GM23338 (cell line): ENCODE results near the gene TSC22D1. TPM values are rescaled to one million over a fixed set of nuclear protein-coding genes. Genes with fewer than 3 reads are reported as not detected.

Source experiments
- ATAC-seq: fragments of 200-7000 bp; cut with Tn5 transposase; 3 replicates; pipeline ENCODE4 v1.9.1; 2020
- DNase-seq: peaks from one replicate; pipeline ENCODE4 v3.0.0-alpha.2; 2015; ENCODE audit warnings: low spot score
- H2AFZ ChIP-seq: fragments of 200-600 bp; sonication (generic); 2 replicates; pipeline ENCODE4 v1.8.0; 2016; ENCODE audit warnings: antibody characterized with exemption, mild to moderate bottlenecking, moderate library complexity
- H3F3A ChIP-seq: fragments of 200-600 bp; sonication (generic); replicated peaks from 2 replicates; pipeline ENCODE4 v1.8.0; 2017; ENCODE audit warnings: antibody characterized with exemption, mixed run types, low read depth
- H3K27ac ChIP-seq: fragments of 200-600 bp; sonication (generic); 2 replicates; pipeline ENCODE4 v1.6.1; 2016; ENCODE audit warnings: low read depth
- H3K27me3 ChIP-seq: fragments of 200-600 bp; sonication (generic); 2 replicates; pipeline ENCODE4 v1.8.0; 2016; ENCODE audit warnings: mild to moderate bottlenecking, mixed run types, moderate library complexity; ENCODE audit not compliant: insufficient read depth
- H3K36me3 ChIP-seq: fragments of 200-600 bp; sonication (generic); 2 replicates; pipeline ENCODE4 v1.8.0; 2016; ENCODE audit warnings: mild to moderate bottlenecking; ENCODE audit not compliant: insufficient read depth
- H3K4me1 ChIP-seq: fragments of 200-600 bp; sonication (generic); 2 replicates; pipeline ENCODE4 v1.8.0; 2016; ENCODE audit warnings: mild to moderate bottlenecking, moderate library complexity; ENCODE audit not compliant: insufficient read depth
- H3K4me2 ChIP-seq: fragments of 200-600 bp; sonication (generic); 2 replicates; pipeline ENCODE4 v1.7.1; 2017; ENCODE audit warnings: mixed run types
- H3K4me3 ChIP-seq: fragments of 200-600 bp; sonication (generic); 2 replicates; pipeline ENCODE4 v1.6.1; 2016; ENCODE audit warnings: mixed run types
- H3K79me2 ChIP-seq: fragments of 200-600 bp; sonication (generic); replicated peaks from 2 replicates; pipeline ENCODE4 v1.8.0; 2017; ENCODE audit warnings: mild to moderate bottlenecking; ENCODE audit not compliant: insufficient read depth
- H3K9me2 ChIP-seq: fragments of 200-600 bp; sonication (generic); 2 replicates; pipeline ENCODE4 v1.8.0; 2017; ENCODE audit not compliant: insufficient read depth
- H4K20me1 ChIP-seq: fragments of 200-600 bp; sonication (generic); replicated peaks from 2 replicates; pipeline ENCODE4 v1.8.0; 2017; ENCODE audit warnings: mild to moderate bottlenecking; ENCODE audit not compliant: insufficient read depth
- H3K27ac Mint-ChIP-seq: 2 replicates; pipeline ENCODE4 v1.8.0; 2020; ENCODE audit warnings: inconsistent platforms, mild to moderate bottlenecking, moderate library complexity, mixed read lengths
- H3K27me3 Mint-ChIP-seq: 3 replicates; pipeline ENCODE4 v1.8.0; 2022; ENCODE audit warnings: low read depth, mild to moderate bottlenecking, moderate library complexity, mixed read lengths, inconsistent platforms; ENCODE audit not compliant: insufficient read depth, poor library complexity
- H3K36me3 Mint-ChIP-seq: 3 replicates; pipeline ENCODE4 v1.8.0; 2021; ENCODE audit warnings: low read depth, mild to moderate bottlenecking, inconsistent platforms, moderate library complexity, mixed read lengths
- H3K4me1 Mint-ChIP-seq: 3 replicates; pipeline ENCODE4 v1.8.0; 2020; ENCODE audit warnings: mild to moderate bottlenecking, inconsistent platforms, mixed read lengths
- H3K4me3 Mint-ChIP-seq: 3 replicates; pipeline ENCODE4 v1.8.0; 2021; ENCODE audit warnings: moderate library complexity, mild to moderate bottlenecking, inconsistent platforms, mixed read lengths
- H3K9me3 Mint-ChIP-seq: 3 replicates; pipeline ENCODE4 v1.8.0; 2020; ENCODE audit warnings: moderate library complexity, mild to moderate bottlenecking, inconsistent platforms, mixed read lengths
- CREB1 ChIP-seq: fragments of 250-450 bp; sonication (Bioruptor Pico); IDR thresholded peaks from 2 replicates; pipeline ENCODE4 v1.5.0; 2020; ENCODE audit warnings: low read depth, mild to moderate bottlenecking, moderate library complexity
- EZH2 ChIP-seq: fragments of 200-600 bp; sonication (generic); IDR thresholded peaks from one replicate; pipeline ENCODE4 v1.8.0; 2017; ENCODE audit warnings: antibody characterized with exemption, mild to moderate bottlenecking, low read depth; ENCODE audit not compliant: unreplicated experiment
- EZH2phosphoT487 ChIP-seq: fragments of 200-600 bp; sonication (generic); IDR thresholded peaks from one replicate; pipeline ENCODE4 v1.8.1; 2018; ENCODE audit warnings: antibody characterized with exemption; ENCODE audit not compliant: unreplicated experiment
- JUNB ChIP-seq: IDR thresholded peaks from one replicate; pipeline ENCODE4 v1.6.1; 2016; ENCODE audit warnings: antibody characterized with exemption; ENCODE audit not compliant: unreplicated experiment
- NANOG ChIP-seq: IDR thresholded peaks from 2 replicates; pipeline ENCODE4 v1.6.1; 2016; ENCODE audit warnings: antibody characterized with exemption, borderline replicate concordance
- STAT1 ChIP-seq: IDR thresholded peaks from one replicate; pipeline ENCODE4 v1.6.1; 2016; ENCODE audit warnings: antibody characterized with exemption; ENCODE audit not compliant: unreplicated experiment
- ZNF114 ChIP-seq: fragments of 250-450 bp; sonication (Bioruptor Pico); IDR thresholded peaks from 2 replicates; pipeline ENCODE4 v1.5.0; 2020; ENCODE audit warnings: mild to moderate bottlenecking, moderate library complexity
- ZNF331 ChIP-seq: fragments of 250-450 bp; sonication (Bioruptor Pico); IDR thresholded peaks from 2 replicates; pipeline ENCODE4 v1.5.0; 2020; ENCODE audit warnings: low read depth, mild to moderate bottlenecking, moderate library complexity
- polyA plus RNA-seq: library from polyadenylated mRNA; unstranded; fragments of >200 nt; fragmentation: Nextera tagmentation; extraction: Ambion mirVana; gene quantifications from 2 replicates; pipeline ENCODE4 v1.2.1, GENCODE V29; 2016
- total RNA-seq: library from RNA; depleted of rRNA; stranded (reverse); fragments of >200 nt; shearing (Covaris generic); gene quantifications from 2 replicates; pipeline ENCODE4 v1.2.3, GENCODE V29; 2014
- TF ChIP-seq, protein P1 (sequence below): fragments of 250-450 bp; sonication (Bioruptor Pico); IDR thresholded peaks from 2 replicates; pipeline ENCODE4 v1.5.0; 2020; ENCODE audit warnings: mild to moderate bottlenecking, moderate library complexity
- TF ChIP-seq, protein P2 (sequence below): IDR thresholded peaks from 2 replicates; pipeline ENCODE4 v1.6.1; 2016; ENCODE audit warnings: antibody characterized with exemption
- TF ChIP-seq, protein P3 (sequence below): IDR thresholded peaks from one replicate; pipeline ENCODE4 v1.6.1; 2018; ENCODE audit warnings: antibody characterized with exemption; ENCODE audit not compliant: unreplicated experiment
- TF ChIP-seq, protein P4 (sequence below), 2 experiments: fragments of 200-600 bp in 1 of 2; sonication (generic) in 1 of 2; conservative IDR thresholded peaks; 2 replicates each; pipeline versions ENCODE4 v1.5.1 to v1.6.1; 2016 to 2017; ENCODE audit warnings: antibody characterized with exemption in 2 of 2, low read depth in 2 of 2, mild to moderate bottlenecking in 2 of 2, moderate library complexity in 1 of 2

The TSC22D1 gene
- total and polyA plus RNA-seq, 2 experiments from 2014 or later = 58.5 to 114 TPM

DNA sequence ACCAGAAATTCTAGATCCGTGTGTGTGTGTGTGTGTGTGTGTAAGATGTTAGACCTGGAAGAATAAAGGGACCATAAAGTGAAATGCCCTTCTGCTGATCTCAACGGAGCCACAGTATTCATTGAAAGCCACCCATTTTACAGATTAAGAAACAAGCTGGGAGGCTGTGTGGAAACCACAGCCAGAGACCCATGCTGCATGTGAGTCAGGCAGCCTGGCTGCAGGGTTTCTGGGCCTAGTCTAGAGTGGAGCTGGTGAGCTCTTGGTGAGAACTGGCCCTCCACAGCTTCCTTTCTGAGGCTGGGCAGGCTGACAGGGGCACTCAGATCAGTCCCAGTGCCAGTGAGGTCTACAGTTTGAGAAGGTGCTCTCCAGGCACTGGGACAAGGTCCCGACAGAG is 127.3 kb downstream of the TSC22D1 start:
- no peak overlapping the region for H3K4me3 ChIP-seq
- no peaks in the 10 kb centered on the region for H3K27me3 ChIP-seq
- H3K9me2 ChIP-seq = no peaks in the 10 kb centered on the region
- H3F3A ChIP-seq = no peaks in the 10 kb centered on the region
- peaks cover 5% of the 10 kb centered on the region for H3K27me3 Mint-ChIP-seq
- H3K4me1 ChIP-seq = no peaks in the 10 kb centered on the region
- H3K36me3 Mint-ChIP-seq = no peaks in the 10 kb centered on the region
- H3K9me3 Mint-ChIP-seq = no peaks in the 10 kb centered on the region
- peaks cover 27% of the 10 kb centered on the region for H3K79me2 ChIP-seq
- TF ChIP-seq EZH2 (no peak), CREB1 (CRISPR knock-in tag) (no peak), STAT1 (no peak), ZNF331 (no peak), JUNB (no peak), EZH2phosphoT487 (no peak), NANOG (no peak), ZNF114 (CRISPR knock-in tag) (no peak)
- TF ChIP-seq, protein P1, sequence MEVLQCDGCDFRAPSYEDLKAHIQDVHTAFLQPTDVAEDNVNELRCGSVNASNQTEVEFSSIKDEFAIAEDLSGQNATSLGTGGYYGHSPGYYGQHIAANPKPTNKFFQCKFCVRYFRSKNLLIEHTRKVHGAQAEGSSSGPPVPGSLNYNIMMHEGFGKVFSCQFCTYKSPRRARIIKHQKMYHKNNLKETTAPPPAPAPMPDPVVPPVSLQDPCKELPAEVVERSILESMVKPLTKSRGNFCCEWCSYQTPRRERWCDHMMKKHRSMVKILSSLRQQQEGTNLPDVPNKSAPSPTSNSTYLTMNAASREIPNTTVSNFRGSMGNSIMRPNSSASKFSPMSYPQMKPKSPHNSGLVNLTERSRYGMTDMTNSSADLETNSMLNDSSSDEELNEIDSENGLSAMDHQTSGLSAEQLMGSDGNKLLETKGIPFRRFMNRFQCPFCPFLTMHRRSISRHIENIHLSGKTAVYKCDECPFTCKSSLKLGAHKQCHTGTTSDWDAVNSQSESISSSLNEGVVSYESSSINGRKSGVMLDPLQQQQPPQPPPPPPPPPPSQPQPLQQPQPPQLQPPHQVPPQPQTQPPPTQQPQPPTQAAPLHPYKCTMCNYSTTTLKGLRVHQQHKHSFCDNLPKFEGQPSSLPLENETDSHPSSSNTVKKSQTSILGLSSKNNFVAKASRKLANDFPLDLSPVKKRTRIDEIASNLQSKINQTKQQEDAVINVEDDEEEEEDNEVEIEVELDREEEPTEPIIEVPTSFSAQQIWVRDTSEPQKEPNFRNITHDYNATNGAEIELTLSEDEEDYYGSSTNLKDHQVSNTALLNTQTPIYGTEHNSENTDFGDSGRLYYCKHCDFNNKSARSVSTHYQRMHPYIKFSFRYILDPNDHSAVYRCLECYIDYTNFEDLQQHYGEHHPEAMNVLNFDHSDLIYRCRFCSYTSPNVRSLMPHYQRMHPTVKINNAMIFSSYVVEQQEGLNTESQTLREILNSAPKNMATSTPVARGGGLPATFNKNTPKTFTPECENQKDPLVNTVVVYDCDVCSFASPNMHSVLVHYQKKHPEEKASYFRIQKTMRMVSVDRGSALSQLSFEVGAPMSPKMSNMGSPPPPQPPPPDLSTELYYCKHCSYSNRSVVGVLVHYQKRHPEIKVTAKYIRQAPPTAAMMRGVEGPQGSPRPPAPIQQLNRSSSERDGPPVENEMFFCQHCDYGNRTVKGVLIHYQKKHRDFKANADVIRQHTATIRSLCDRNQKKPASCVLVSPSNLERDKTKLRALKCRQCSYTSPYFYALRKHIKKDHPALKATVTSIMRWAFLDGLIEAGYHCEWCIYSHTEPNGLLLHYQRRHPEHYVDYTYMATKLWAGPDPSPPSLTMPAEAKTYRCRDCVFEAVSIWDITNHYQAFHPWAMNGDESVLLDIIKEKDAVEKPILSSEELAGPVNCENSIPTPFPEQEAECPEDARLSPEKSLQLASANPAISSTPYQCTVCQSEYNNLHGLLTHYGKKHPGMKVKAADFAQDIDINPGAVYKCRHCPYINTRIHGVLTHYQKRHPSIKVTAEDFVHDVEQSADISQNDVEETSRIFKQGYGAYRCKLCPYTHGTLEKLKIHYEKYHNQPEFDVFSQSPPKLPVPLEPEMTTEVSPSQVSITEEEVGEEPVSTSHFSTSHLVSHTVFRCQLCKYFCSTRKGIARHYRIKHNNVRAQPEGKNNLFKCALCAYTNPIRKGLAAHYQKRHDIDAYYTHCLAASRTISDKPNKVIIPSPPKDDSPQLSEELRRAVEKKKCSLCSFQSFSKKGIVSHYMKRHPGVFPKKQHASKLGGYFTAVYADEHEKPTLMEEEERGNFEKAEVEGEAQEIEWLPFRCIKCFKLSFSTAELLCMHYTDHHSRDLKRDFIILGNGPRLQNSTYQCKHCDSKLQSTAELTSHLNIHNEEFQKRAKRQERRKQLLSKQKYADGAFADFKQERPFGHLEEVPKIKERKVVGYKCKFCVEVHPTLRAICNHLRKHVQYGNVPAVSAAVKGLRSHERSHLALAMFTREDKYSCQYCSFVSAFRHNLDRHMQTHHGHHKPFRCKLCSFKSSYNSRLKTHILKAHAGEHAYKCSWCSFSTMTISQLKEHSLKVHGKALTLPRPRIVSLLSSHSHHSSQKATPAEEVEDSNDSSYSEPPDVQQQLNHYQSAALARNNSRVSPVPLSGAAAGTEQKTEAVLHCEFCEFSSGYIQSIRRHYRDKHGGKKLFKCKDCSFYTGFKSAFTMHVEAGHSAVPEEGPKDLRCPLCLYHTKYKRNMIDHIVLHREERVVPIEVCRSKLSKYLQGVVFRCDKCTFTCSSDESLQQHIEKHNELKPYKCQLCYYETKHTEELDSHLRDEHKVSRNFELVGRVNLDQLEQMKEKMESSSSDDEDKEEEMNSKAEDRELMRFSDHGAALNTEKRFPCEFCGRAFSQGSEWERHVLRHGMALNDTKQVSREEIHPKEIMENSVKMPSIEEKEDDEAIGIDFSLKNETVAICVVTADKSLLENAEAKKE (CRISPR knock-in tag) = no peak
- TF ChIP-seq, protein P2, sequence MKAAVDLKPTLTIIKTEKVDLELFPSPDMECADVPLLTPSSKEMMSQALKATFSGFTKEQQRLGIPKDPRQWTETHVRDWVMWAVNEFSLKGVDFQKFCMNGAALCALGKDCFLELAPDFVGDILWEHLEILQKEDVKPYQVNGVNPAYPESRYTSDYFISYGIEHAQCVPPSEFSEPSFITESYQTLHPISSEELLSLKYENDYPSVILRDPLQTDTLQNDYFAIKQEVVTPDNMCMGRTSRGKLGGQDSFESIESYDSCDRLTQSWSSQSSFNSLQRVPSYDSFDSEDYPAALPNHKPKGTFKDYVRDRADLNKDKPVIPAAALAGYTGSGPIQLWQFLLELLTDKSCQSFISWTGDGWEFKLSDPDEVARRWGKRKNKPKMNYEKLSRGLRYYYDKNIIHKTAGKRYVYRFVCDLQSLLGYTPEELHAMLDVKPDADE = no peak
- TF ChIP-seq, protein P3, sequence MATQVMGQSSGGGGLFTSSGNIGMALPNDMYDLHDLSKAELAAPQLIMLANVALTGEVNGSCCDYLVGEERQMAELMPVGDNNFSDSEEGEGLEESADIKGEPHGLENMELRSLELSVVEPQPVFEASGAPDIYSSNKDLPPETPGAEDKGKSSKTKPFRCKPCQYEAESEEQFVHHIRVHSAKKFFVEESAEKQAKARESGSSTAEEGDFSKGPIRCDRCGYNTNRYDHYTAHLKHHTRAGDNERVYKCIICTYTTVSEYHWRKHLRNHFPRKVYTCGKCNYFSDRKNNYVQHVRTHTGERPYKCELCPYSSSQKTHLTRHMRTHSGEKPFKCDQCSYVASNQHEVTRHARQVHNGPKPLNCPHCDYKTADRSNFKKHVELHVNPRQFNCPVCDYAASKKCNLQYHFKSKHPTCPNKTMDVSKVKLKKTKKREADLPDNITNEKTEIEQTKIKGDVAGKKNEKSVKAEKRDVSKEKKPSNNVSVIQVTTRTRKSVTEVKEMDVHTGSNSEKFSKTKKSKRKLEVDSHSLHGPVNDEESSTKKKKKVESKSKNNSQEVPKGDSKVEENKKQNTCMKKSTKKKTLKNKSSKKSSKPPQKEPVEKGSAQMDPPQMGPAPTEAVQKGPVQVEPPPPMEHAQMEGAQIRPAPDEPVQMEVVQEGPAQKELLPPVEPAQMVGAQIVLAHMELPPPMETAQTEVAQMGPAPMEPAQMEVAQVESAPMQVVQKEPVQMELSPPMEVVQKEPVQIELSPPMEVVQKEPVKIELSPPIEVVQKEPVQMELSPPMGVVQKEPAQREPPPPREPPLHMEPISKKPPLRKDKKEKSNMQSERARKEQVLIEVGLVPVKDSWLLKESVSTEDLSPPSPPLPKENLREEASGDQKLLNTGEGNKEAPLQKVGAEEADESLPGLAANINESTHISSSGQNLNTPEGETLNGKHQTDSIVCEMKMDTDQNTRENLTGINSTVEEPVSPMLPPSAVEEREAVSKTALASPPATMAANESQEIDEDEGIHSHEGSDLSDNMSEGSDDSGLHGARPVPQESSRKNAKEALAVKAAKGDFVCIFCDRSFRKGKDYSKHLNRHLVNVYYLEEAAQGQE = no peak
- TF ChIP-seq, protein P4, sequence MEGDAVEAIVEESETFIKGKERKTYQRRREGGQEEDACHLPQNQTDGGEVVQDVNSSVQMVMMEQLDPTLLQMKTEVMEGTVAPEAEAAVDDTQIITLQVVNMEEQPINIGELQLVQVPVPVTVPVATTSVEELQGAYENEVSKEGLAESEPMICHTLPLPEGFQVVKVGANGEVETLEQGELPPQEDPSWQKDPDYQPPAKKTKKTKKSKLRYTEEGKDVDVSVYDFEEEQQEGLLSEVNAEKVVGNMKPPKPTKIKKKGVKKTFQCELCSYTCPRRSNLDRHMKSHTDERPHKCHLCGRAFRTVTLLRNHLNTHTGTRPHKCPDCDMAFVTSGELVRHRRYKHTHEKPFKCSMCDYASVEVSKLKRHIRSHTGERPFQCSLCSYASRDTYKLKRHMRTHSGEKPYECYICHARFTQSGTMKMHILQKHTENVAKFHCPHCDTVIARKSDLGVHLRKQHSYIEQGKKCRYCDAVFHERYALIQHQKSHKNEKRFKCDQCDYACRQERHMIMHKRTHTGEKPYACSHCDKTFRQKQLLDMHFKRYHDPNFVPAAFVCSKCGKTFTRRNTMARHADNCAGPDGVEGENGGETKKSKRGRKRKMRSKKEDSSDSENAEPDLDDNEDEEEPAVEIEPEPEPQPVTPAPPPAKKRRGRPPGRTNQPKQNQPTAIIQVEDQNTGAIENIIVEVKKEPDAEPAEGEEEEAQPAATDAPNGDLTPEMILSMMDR (conservative IDR thresholded peaks at IDR 0.05; ENCODE audit: low read depth in 2 of 2) = no peak
- no peak overlapping the region for H2AFZ ChIP-seq
- ATAC-seq = no peak
- H3K27ac Mint-ChIP-seq = no peak overlapping the region
- DNase-seq = no peak
- no peaks in the 10 kb centered on the region for H3K36me3 ChIP-seq
- no peak overlapping the region for H3K4me3 Mint-ChIP-seq
- H3K4me2 ChIP-seq = no peak overlapping the region
- no peaks in the 10 kb centered on the region for H4K20me1 ChIP-seq
- H3K4me1 Mint-ChIP-seq = peaks cover 25% of the 10 kb centered on the region
- H3K27ac ChIP-seq = no peak overlapping the region
